ENCODE data around the gene MAP3K15.

- TF ChIP-seq CTCF (conservative IDR thresholded peaks at IDR 0.05; ENCODE audit: low read depth, low read length) (no peak), EZH2 (IDR thresholded peaks at IDR 0.05; ENCODE audit: borderline replicate concordance, low read depth, low read length, poor library complexity, severe bottlenecking) (no peak)
These were observed 24.4 kb upstream of the MAP3K15 start for GRCh38 chrX:19539665-19540064.
